ENCODE measurements around the gene ABHD15.

The ABHD15 gene

GRCh38 chr17:29514792-29515191 is 52.0 kb downstream of the ABHD15 start:
- no peak for DNase-seq

- no peak for DNase-seq
Measured at GRCh38 chr17:29510953-29511352, 55.9 kb downstream of the ABHD15 start.
